ENCODE data around the gene CC2D1B. TPM values are rescaled to one million over a fixed set of nuclear protein-coding genes. Genes with fewer than 3 reads are reported as not detected.

Gene CC2D1B
- total and polyA plus RNA-seq, 2 of the 4 experiments (the other 2 are of a cell fraction) = 16.9 to 17.2 TPM

GRCh38 chr1:52365071-52365745 is 797 bp downstream of the CC2D1B start:
- dilution Hi-C loops (cut with HindIII; ENCODE audit: low sequenced_read_pairs, unreplicated experiment) = no loop called here
- Histone ChIP-seq H3K14ac (replicated peaks; ENCODE audit: low read depth, low read length) (peak overlapping the region; percentile 67), H2BK120ac (ENCODE audit: low read depth, low read length) (peak overlapping the region; percentile 4; the same call in 1 of the 2 replicates), H3K9me3 (ENCODE audit: control insufficient read depth, insufficient read depth, low read length) (no peaks in the 10 kb centered on the region), H2AK5ac (ENCODE audit: low read depth, low read length) (peak overlapping the region; percentile 96), H4K20me1 (ENCODE audit: insufficient read depth, low read length) (peaks cover 12% of the 10 kb centered on the region; the same call in 1 of the 2 replicates), H2BK20ac (ENCODE audit: low read depth, low read length) (peak overlapping the region; percentile 20; the same call in 1 of the 2 replicates), H2AK9ac (replicated peaks; ENCODE audit: low read depth, low read length, poor library complexity) (peak overlapping the region; percentile 59), H3K9ac (ENCODE audit: low read depth, low read length) (peak overlapping the region; percentile 87), H3K9me1 (ENCODE audit: insufficient read depth, low read length) (peaks cover 17% of the 10 kb centered on the region), H3K4me1 (ENCODE audit: control insufficient read depth, insufficient read depth, low read length) (peaks cover 7% of the 10 kb centered on the region), H3K27ac (ENCODE audit: insufficient read depth, low read length) (peak overlapping the region; percentile 73), H2BK5ac (ENCODE audit: low read depth, low read length, poor library complexity, severe bottlenecking) (peak overlapping the region; percentile 35), H3K4me2 (ENCODE audit: low read depth, low read length) (peak overlapping the region; percentile 71), H4K91ac (ENCODE audit: insufficient read depth, low read depth, low read length) (peak overlapping the region; percentile 70), H2AFZ (replicated peaks; ENCODE audit: low read length, poor library complexity) (peak overlapping the region; percentile 88), H4K5ac (ENCODE audit: low read depth, low read length) (peak overlapping the region; percentile 61), H3K18ac (ENCODE audit: low read depth, low read length) (peak overlapping the region; percentile 37), H3K56ac (ENCODE audit: extremely low read depth, insufficient read depth, low read length) (peak overlapping the region; percentile 73), H3K36me3 (ENCODE audit: control insufficient read depth, insufficient read depth, low read length) (peaks cover 27% of the 10 kb centered on the region), H3K4ac (ENCODE audit: low read depth, low read length) (peak overlapping the region; percentile 70), H2BK15ac (ENCODE audit: low read depth, low read length) (peak overlapping the region; percentile 4; the same call in 1 of the 3 replicates), H3K27me3 (ENCODE audit: control insufficient read depth, insufficient read depth, low read length) (no peaks in the 10 kb centered on the region), H4K8ac (ENCODE audit: low read depth in 2 of 2, low read length in 2 of 2) (peak overlapping the region; percentile 76 to 87; a peak in 3 of 4 replicates), H3K79me1 (ENCODE audit: low read depth in 1 of 2, low read length in 2 of 2) (peaks cover 19 to 51% of the 10 kb centered on the region in 2 experiments), H3K23ac (ENCODE audit: low read depth, low read length) (peak overlapping the region; percentile 39), H3K4me3 (ENCODE audit: insufficient read depth, low read depth, low read length) (peak overlapping the region; percentile 77)
- in situ Hi-C loops (cut with MboI; ENCODE audit: low sequenced_read_pairs) = no loop called here
- TSS peak; percentile 59 for BruUV-seq (replicated peaks)
- CTCF ChIA-PET = interaction anchor here (0.9 kb wide), 1 partner anchor 17 kb away, joined by 3 read pairs; no protein-coding TSS in a partner anchor
- DNase-seq (peak; percentile 69), ATAC-seq (ENCODE audit: low read depth) (peak; percentile 41)
- intact Hi-C loops (cut with micrococcal nuclease) = no loop called here
- WGBS, 2 experiments (ENCODE audit: extremely low coverage in 2 of 2, insufficient read length in 1 of 2) = 2% methylated on average over 15 of the region's 22 CpGs; no CpG with 5 or more reads in 1 of the 2 experiments
- POLR2A ChIA-PET (ENCODE audit: unreplicated experiment) = no interaction called here
- TF ChIP-seq BHLHE40 (IDR thresholded peaks at IDR 0.05; ENCODE audit: low read depth, low read length) (no peak), CHD1 (IDR thresholded peaks at IDR 0.05; ENCODE audit: low read depth, low read length) (no peak), CEBPB (IDR thresholded peaks at IDR 0.05; ENCODE audit: low read depth, low read length) (no peak), RFX5 (IDR thresholded peaks at IDR 0.05; ENCODE audit: low read depth, low read length) (no peak), RAD21 (IDR thresholded peaks at IDR 0.05; ENCODE audit: low read length) (no peak), RCOR1 (IDR thresholded peaks at IDR 0.05; ENCODE audit: insufficient replicate concordance, low read length) (no peak), MAZ (IDR thresholded peaks at IDR 0.05; ENCODE audit: borderline replicate concordance, low read depth, low read length) (peak; percentile 24; the same call in 1 of the 2 replicates), MXI1 (IDR thresholded peaks at IDR 0.05; ENCODE audit: borderline replicate concordance, low read depth, low read length) (no peak), SMC3 (IDR thresholded peaks at IDR 0.05; ENCODE audit: low read depth, low read length) (no peak), NFE2L2 (IDR thresholded peaks at IDR 0.05; ENCODE audit: low read depth, low read length) (peak; percentile 13; the same call in 1 of the 2 replicates), MAFK (IDR thresholded peaks at IDR 0.05; ENCODE audit: low read depth, low read length) (peak; percentile 89)
- TF ChIP-seq, protein P1, sequence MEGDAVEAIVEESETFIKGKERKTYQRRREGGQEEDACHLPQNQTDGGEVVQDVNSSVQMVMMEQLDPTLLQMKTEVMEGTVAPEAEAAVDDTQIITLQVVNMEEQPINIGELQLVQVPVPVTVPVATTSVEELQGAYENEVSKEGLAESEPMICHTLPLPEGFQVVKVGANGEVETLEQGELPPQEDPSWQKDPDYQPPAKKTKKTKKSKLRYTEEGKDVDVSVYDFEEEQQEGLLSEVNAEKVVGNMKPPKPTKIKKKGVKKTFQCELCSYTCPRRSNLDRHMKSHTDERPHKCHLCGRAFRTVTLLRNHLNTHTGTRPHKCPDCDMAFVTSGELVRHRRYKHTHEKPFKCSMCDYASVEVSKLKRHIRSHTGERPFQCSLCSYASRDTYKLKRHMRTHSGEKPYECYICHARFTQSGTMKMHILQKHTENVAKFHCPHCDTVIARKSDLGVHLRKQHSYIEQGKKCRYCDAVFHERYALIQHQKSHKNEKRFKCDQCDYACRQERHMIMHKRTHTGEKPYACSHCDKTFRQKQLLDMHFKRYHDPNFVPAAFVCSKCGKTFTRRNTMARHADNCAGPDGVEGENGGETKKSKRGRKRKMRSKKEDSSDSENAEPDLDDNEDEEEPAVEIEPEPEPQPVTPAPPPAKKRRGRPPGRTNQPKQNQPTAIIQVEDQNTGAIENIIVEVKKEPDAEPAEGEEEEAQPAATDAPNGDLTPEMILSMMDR (conservative IDR thresholded peaks at IDR 0.05; ENCODE audit: low read depth, low read length) = no peak
- TF ChIP-seq, protein P2, sequence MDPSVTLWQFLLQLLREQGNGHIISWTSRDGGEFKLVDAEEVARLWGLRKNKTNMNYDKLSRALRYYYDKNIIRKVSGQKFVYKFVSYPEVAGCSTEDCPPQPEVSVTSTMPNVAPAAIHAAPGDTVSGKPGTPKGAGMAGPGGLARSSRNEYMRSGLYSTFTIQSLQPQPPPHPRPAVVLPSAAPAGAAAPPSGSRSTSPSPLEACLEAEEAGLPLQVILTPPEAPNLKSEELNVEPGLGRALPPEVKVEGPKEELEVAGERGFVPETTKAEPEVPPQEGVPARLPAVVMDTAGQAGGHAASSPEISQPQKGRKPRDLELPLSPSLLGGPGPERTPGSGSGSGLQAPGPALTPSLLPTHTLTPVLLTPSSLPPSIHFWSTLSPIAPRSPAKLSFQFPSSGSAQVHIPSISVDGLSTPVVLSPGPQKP (IDR thresholded peaks at IDR 0.05; ENCODE audit: borderline replicate concordance, low read depth, low read length) = no peak
- TF ChIP-seq, protein P3, sequence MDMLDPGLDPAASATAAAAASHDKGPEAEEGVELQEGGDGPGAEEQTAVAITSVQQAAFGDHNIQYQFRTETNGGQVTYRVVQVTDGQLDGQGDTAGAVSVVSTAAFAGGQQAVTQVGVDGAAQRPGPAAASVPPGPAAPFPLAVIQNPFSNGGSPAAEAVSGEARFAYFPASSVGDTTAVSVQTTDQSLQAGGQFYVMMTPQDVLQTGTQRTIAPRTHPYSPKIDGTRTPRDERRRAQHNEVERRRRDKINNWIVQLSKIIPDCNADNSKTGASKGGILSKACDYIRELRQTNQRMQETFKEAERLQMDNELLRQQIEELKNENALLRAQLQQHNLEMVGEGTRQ (IDR thresholded peaks at IDR 0.05; ENCODE audit: low read depth, low read length) = no peak

All from IMR-90 (cell line).